Esophagus squamous epithelium (tissue), 5 donors: ENCODE measurements around the gene SLC22A1. TPM values are rescaled to one million over a fixed set of nuclear protein-coding genes. Genes with fewer than 3 reads are reported as not detected.

Source experiments
- DNase-seq: peaks from one replicate; lab custom pipeline; 2025; lab: John Stamatoyannopoulos, UW
- H3K27ac ChIP-seq, 4 donors: fragments of 200-600 bp; sonication (generic); one replicate each; pipeline ENCODE4 v1.5.1; 2016 to 2019; ENCODE audit warnings: mild to moderate bottlenecking in 1 of 4
- H3K27me3 ChIP-seq, 4 donors: fragments of 200-600 bp; sonication (generic); 1 replicate in 3 of 4; 2 replicates in 1 of 4; pipeline versions ENCODE4 v1.5.1 to v1.6.0; 2017 to 2021; ENCODE audit warnings: antibody characterized with exemption in 1 of 4
- H3K36me3 ChIP-seq, 3 donors: fragments of 200-600 bp; sonication (generic); one replicate each; pipeline ENCODE4 v1.5.1; 2016 to 2019
- H3K4me1 ChIP-seq, 3 donors: fragments of 200-600 bp; sonication (generic); one replicate each; pipeline ENCODE4 v1.5.1; 2017 to 2019
- H3K4me3 ChIP-seq, 4 donors: fragments of 200-600 bp; sonication (generic); 1 replicate in 3 of 4; 2 replicates in 1 of 4; pipeline ENCODE4 v1.5.1; 2016 to 2019; ENCODE audit warnings: mild to moderate bottlenecking in 2 of 4, moderate library complexity in 1 of 4
- H3K9me3 ChIP-seq, 3 donors: fragments of 200-600 bp; sonication (generic); one replicate each; pipeline ENCODE4 v1.5.1; 2016 to 2019
- POLR2A ChIP-seq, 4 donors: fragments of 450-650 bp; IDR thresholded peaks; one replicate each; pipeline ENCODE4 v1.6.1; 2017; ENCODE audit warnings: antibody characterized with exemption in 4 of 4, mild to moderate bottlenecking in 4 of 4, moderate library complexity in 3 of 4
- WGBS, 2 donors: methylation state at CpG; one replicate each; pipeline ENCODE4 v1.1.5; 2018; 5-methylcytosine and 5-hydroxymethylcytosine counted together
- intact Hi-C: fragments of 100-400 bp; cut with DNase I; formaldehyde crosslinking; loops from one replicate; pipeline ENCODE4 v1.15.0; 2022
- small RNA-seq, 4 donors: library from RNA; depleted of rRNA; stranded (forward); fragments of <200 nt; gene quantifications; one replicate each; pipeline ENCODE3, GENCODE V24; 2016
- total RNA-seq, 4 donors: library from RNA; depleted of rRNA; stranded (reverse); fragments of >200 nt; gene quantifications; one replicate each; pipeline ENCODE4 v1.1.0, GENCODE V29; 2016
- TF ChIP-seq, protein P1 (sequence below), 6 experiments: fragments of 450-650 bp in 4 of 6; fragments of 200-600 bp in 2 of 6; sonication (generic) in 2 of 6; IDR thresholded peaks; one replicate each; pipeline ENCODE4 v1.5.1; 2016 to 2019; ENCODE audit warnings: antibody characterized with exemption in 6 of 6, mild to moderate bottlenecking in 4 of 6, moderate library complexity in 4 of 6
- donor health status: DM: yes; HTN: yes; CAD: no.

The SLC22A1 gene
- total RNA-seq, 4 donors from 2014 or later: 0.35 to 0.53 (median 0.38) TPM; not detected in 1

- intact Hi-C loops: no loop called here
- Histone ChIP-seq H3K36me3 (no peaks in the 10 kb centered on the region), H3K27ac (no peak overlapping the region), H3K27me3 (no peaks in the 10 kb centered on the region), H3K4me3 (no peak overlapping the region), H3K4me1 (no peaks in the 10 kb centered on the region), H3K9me3 (no peaks in the 10 kb centered on the region)
- DNase-seq: no peak
- TF ChIP-seq, protein P1, sequence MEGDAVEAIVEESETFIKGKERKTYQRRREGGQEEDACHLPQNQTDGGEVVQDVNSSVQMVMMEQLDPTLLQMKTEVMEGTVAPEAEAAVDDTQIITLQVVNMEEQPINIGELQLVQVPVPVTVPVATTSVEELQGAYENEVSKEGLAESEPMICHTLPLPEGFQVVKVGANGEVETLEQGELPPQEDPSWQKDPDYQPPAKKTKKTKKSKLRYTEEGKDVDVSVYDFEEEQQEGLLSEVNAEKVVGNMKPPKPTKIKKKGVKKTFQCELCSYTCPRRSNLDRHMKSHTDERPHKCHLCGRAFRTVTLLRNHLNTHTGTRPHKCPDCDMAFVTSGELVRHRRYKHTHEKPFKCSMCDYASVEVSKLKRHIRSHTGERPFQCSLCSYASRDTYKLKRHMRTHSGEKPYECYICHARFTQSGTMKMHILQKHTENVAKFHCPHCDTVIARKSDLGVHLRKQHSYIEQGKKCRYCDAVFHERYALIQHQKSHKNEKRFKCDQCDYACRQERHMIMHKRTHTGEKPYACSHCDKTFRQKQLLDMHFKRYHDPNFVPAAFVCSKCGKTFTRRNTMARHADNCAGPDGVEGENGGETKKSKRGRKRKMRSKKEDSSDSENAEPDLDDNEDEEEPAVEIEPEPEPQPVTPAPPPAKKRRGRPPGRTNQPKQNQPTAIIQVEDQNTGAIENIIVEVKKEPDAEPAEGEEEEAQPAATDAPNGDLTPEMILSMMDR (IDR thresholded peaks at IDR 0.05): no peak
- TF ChIP-seq POLR2A (IDR thresholded peaks at IDR 0.05): no peak
- 58 to 74% methylated on average over 2 of the region's 2 CpGs for whole genome bisulfite sequencing, 2 donors
These were observed 82.3 kb downstream of the SLC22A1 start for GRCh38 chr6:160203953-160204352.

DNA sequence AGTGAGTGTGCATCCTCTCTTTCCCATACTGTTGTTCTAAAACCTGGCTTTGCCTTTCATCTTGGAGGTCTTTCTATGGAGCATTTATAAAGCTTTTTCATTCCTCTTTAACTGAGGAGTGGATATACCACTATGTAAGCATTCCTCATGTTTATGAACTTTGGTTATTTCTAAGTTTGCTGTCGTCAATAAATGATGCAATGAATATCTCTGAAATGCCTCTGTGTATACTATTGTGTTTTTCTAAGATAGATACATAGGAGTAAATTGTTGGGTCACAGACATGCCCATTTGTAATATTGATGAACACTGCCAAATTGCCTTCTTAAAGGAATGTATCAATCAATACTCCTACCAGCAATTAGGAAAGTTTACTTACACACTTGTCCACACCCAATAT lies 83.1 kb downstream of the SLC22A1 start:
- Histone ChIP-seq H3K27ac (no peak overlapping the region), H3K36me3 (no peaks in the 10 kb centered on the region), H3K27me3 (no peaks in the 10 kb centered on the region), H3K4me1 (no peaks in the 10 kb centered on the region), H3K9me3 (no peaks in the 10 kb centered on the region), H3K4me3 (no peak overlapping the region)
- no peak for TF ChIP-seq POLR2A (IDR thresholded peaks at IDR 0.05)
- TF ChIP-seq, protein P1 (IDR thresholded peaks at IDR 0.05): no peak
- WGBS, 2 donors: 63 to 79% methylated on average over 1 of the region's 1 CpG
- intact Hi-C loops: no loop called here
- no peak for DNase-seq

- H3K27me3 ChIP-seq: no peaks in the 10 kb centered on the region
- intact Hi-C loops: no loop called here
- TF ChIP-seq, protein P1 (IDR thresholded peaks at IDR 0.05): no peak
- TF ChIP-seq POLR2A (IDR thresholded peaks at IDR 0.05): no peak
- H3K4me1 ChIP-seq: no peaks in the 10 kb centered on the region
- DNase-seq: no peak
- no peak overlapping the region for H3K27ac ChIP-seq
- no peaks in the 10 kb centered on the region for H3K36me3 ChIP-seq
- no peak overlapping the region for H3K4me3 ChIP-seq
- WGBS, 2 donors: 77 to 83% methylated on average over 3 of the region's 3 CpGs
- H3K9me3 ChIP-seq: no peaks in the 10 kb centered on the region
These were observed 86.0 kb downstream of the SLC22A1 start for GRCh38 chr6:160207618-160208017.

Small RNA genes lying within 50 kb of the gene (small RNA-seq; reads per million reads assigned to genes)
- gene AL645733.1: 0 reads per million in 4 donors

Other genes starting within 250 kb of the SLC22A1 start
- gene MAS1, start 230.8 kb upstream of the SLC22A1 start, total RNA-seq: not detected
- gene IGF2R, start 152.7 kb upstream of the SLC22A1 start, total RNA-seq: 10 to 100 TPM; 38.2 to 56.1 (median 52.0) TPM
- gene SLC22A2, start 137.0 kb downstream of the SLC22A1 start, total RNA-seq: not detected
- 10 to 100 TPM in 3 of 4 donors, 1 to 10 TPM in 1; 5.5 to 14.2 (median 12.0) TPM for gene SLC22A3, start 226.6 kb downstream of the SLC22A1 start, total RNA-seq